H1 (cell line): ENCODE results near the gene ATP8B3.

Source experiments
- EGR1 ChIP-seq: IDR thresholded peaks from 2 replicates; pipeline ENCODE4 v1.6.1; 2011; ENCODE audit warnings: low read depth, low read length, borderline replicate concordance
- KDM1A ChIP-seq: fragments of 200-600, 300-600 bp; sonication (generic); IDR thresholded peaks from 2 replicates; pipeline ENCODE4 v1.7.1; 2016; ENCODE audit warnings: mild to moderate bottlenecking, low read length, borderline replicate concordance

DNA sequence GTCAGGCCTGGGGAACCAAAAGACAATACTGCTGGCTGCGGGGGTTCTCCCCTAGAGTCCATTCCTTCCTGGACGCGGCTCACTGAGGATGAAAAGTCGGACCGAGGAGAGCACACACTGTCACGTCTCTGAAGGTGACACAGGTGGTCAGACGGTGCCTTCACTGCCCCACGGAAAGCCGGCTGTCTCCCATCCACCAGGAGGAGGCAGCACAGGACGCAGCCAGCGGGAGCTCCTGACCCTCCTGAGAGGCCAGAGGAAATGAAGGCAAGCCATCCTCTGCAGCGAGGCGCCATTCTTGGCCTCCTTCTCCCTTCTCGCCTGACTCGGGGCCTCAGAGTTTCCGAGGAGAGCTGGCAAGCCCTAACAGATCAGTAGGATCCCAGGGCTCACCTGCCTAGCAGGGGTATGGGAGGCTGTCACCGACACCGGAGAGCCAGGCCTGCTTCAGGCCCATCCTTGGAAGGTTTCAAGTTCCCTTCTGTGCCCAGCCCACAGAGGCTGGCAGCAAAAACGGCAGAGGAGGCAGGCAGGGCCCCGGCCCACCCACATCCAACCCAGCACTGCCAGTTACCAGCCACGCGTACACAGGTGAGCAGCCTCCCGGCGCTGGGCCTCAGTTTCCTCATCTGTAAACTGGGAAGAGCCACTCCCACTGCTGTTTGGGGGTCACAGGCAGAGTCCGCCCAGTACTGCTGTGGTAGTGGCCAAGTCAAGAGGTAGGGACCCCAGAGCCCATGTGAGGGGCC lies 31.7 kb upstream of the ATP8B3 start:
- no peak for TF ChIP-seq EGR1
- TF ChIP-seq KDM1A: no peak
